ENCODE measurements around the gene WDR45B. TPM values are rescaled to one million over a fixed set of nuclear protein-coding genes. Genes with fewer than 3 reads are reported as not detected.

Gene WDR45B
- total RNA-seq: 100 to 1,000 TPM in 1 of 4 donors, 10 to 100 TPM in 3; 68.1 to 108 (median 83.6) TPM

GRCh38 chr17:82648165-82648668 is at the start of gene WDR45B:
Gene WDR45B (minus strand): TSS chr17:82648444. CDS start chr17:82648340, 104 bp downstream.
- in situ Hi-C loops (cut with MboI; ENCODE audit: low pct_ligation_motif_present in 1 of 4, low pct_unique_long_range_greater_than_20kb in 1 of 4, low sequenced_read_pairs in 3 of 4): no loop called here
- peak within 1 kb of the TSS; percentile 82 to 100 (median 98) for H3K4me3 ChIP-seq
- H3K27ac ChIP-seq: peak within 1 kb of the TSS; percentile 99 to 100 (median 100)
- no peaks in the 10 kb centered on the region for H3K27me3 ChIP-seq
- WGBS, 2 donors (ENCODE audit: low coverage in 1 of 2): 0% methylated on average over 24 of the region's 67 CpGs; no CpG with 5 or more reads in 1 of the 2 donors
- peaks cover 14 to 27% (median 22%) of the 10 kb centered on the region in 4 donors for H3K4me1 ChIP-seq
- TF ChIP-seq POLR2A (IDR thresholded peaks at IDR 0.05) (peak; percentile 97), POLR2AphosphoS5 (IDR thresholded peaks at IDR 0.05) (peak; percentile 99), CTCF (IDR thresholded peaks at IDR 0.05) (no peak), EP300 (IDR thresholded peaks at IDR 0.05; ENCODE audit: low read depth) (peak; percentile 93)
- no peaks in the 10 kb centered on the region for H3K9me3 ChIP-seq
- H3K36me3 ChIP-seq: peaks cover 0 to 13% (median 7%) of the 10 kb centered on the region in 4 donors
- intact Hi-C loops (cut with DNase I; ENCODE audit: low total_unique reads): no loop called here
- peak; percentile 96 for DNase-seq

- Histone ChIP-seq H3K36me3 (no peaks in the 10 kb centered on the region), H3K4me3 (peak overlapping the region; percentile 63 to 95 (median 76)), H3K9me3 (peaks cover 0 to 6% of the 10 kb centered on the region in 2 donors), H3K27me3 (no peaks in the 10 kb centered on the region), H3K27ac (peak overlapping the region; percentile 72 to 89 (median 80)), H3K4me1 (peaks cover 10 to 34% (median 30%) of the 10 kb centered on the region in 4 donors)
- WGBS, 2 donors (ENCODE audit: low coverage in 1 of 2): 0% methylated on average over 10 of the region's 32 CpGs; no CpG with 5 or more reads in 1 of the 2 donors
- no peak for TF ChIP-seq POLR2A (IDR thresholded peaks at IDR 0.05)
- no peak for TF ChIP-seq POLR2AphosphoS5 (IDR thresholded peaks at IDR 0.05)
- no peak for TF ChIP-seq EP300 (IDR thresholded peaks at IDR 0.05; ENCODE audit: low read depth)
- TF ChIP-seq CTCF (IDR thresholded peaks at IDR 0.05): no peak
- in situ Hi-C loops (cut with MboI; ENCODE audit: low pct_ligation_motif_present in 1 of 4, low pct_unique_long_range_greater_than_20kb in 1 of 4, low sequenced_read_pairs in 3 of 4): no loop called here
- intact Hi-C loops (cut with DNase I; ENCODE audit: low total_unique reads): no loop called here
- DNase-seq: no peak
Observed at GRCh38 chr17:82697808-82698064, 49.5 kb upstream of the WDR45B start.

- no peak for TF ChIP-seq CTCF (IDR thresholded peaks at IDR 0.05)
- no peak for TF ChIP-seq EP300 (IDR thresholded peaks at IDR 0.05; ENCODE audit: low read depth)
- no peak for TF ChIP-seq POLR2A (IDR thresholded peaks at IDR 0.05)
- no peak for TF ChIP-seq POLR2AphosphoS5 (IDR thresholded peaks at IDR 0.05)
- H3K4me3 ChIP-seq: peak overlapping the region; percentile 63 to 95 (median 76)
- H3K27me3 ChIP-seq: no peaks in the 10 kb centered on the region
- no peak for DNase-seq
- no peaks in the 10 kb centered on the region for H3K36me3 ChIP-seq
- 30 to 32% methylated on average over 2 to 48 of the region's 48 CpGs for WGBS, 2 donors (ENCODE audit: low coverage in 1 of 2)
- peaks cover 10 to 29% (median 26%) of the 10 kb centered on the region in 4 donors for H3K4me1 ChIP-seq
- in situ Hi-C loops (cut with MboI; ENCODE audit: low pct_ligation_motif_present in 1 of 4, low pct_unique_long_range_greater_than_20kb in 1 of 4, low sequenced_read_pairs in 3 of 4): no loop called here
- intact Hi-C loops (cut with DNase I; ENCODE audit: low total_unique reads): no loop called here
- H3K9me3 ChIP-seq: peaks cover 0 to 6% of the 10 kb centered on the region in 2 donors
- H3K27ac ChIP-seq: peak overlapping the region in 3 of 4 donors; percentile 72 to 89 (median 84)
Observed at GRCh38 chr17:82696916-82697807, 48.9 kb upstream of the WDR45B start.

- Histone ChIP-seq H3K9me3 (peaks cover 0 to 6% of the 10 kb centered on the region in 2 donors), H3K4me1 (peaks cover 10 to 29% (median 17%) of the 10 kb centered on the region in 4 donors), H3K36me3 (no peaks in the 10 kb centered on the region), H3K4me3 (no peak overlapping the region), H3K27me3 (no peaks in the 10 kb centered on the region), H3K27ac (no peak overlapping the region)
- 98% methylated on average over 11 to 16 of the region's 17 CpGs for WGBS, 2 donors (ENCODE audit: low coverage in 1 of 2)
- no peak for DNase-seq
- intact Hi-C loops (cut with DNase I; ENCODE audit: low total_unique reads) (no loop called here), in situ Hi-C loops (cut with MboI; ENCODE audit: low pct_ligation_motif_present in 1 of 4, low pct_unique_long_range_greater_than_20kb in 1 of 4, low sequenced_read_pairs in 3 of 4) (no loop called here)
- TF ChIP-seq CTCF (IDR thresholded peaks at IDR 0.05) (no peak), POLR2A (IDR thresholded peaks at IDR 0.05) (no peak), EP300 (IDR thresholded peaks at IDR 0.05; ENCODE audit: low read depth) (no peak), POLR2AphosphoS5 (IDR thresholded peaks at IDR 0.05) (no peak)
Observed at GRCh38 chr17:82696259-82696658, 48.0 kb upstream of the WDR45B start.
